Stimulated activated naive CD4-positive, alpha-beta T cell treated with Interleukin-2 at 50 U/mL for 16 hours (primary cell): Measurements from ENCODE around the gene TMEM255B.

Source experiments
- DNase-seq: peaks from one replicate; lab custom pipeline; 2025; lab: John Stamatoyannopoulos, UW

Gene TMEM255B

DNA sequence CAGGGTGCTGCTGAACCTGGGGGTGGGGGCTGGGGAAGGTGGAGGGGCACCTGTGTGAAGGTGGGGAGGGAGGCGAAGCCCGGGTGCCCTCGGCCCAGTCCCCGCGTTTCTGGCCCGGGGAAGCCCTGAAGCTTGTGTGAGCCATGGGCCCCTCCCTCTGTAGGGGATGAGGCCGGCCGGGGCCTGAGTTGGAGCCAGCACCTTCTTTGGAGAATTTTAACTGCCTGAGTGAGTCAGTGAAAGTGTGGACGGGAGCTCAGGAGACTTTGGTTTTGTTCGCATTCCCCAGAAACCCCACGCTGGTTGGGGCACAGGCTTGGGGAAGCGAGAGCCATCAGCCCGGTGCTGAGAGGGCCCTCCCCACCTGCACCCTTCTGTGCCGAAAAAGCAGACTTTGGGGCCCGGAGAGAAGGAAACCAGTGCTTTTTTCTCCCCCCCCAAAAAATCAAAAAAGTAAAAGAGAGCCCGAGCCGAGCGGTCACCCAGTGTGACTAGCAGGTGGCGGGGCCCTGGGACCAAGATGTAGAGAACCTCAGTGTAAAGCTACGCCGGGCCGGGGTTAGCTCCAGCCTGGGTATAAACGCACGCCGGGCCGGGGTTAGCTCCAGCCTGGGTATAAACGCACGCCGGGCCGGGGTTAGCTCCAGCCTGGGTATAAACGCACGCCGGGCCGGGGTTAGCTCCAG, 45.1 kb downstream of the TMEM255B start:
- no peak for DNase-seq

- no peak for DNase-seq
Observed at GRCh38 chr13:113804703-113805430, 45.8 kb downstream of the TMEM255B start.

GRCh38 chr13:113805431-113806103, 46.5 kb downstream of the TMEM255B start:
- DNase-seq = no peak

GRCh38 chr13:113806104-113806471, 47.1 kb downstream of the TMEM255B start:
- DNase-seq = no peak

GRCh38 chr13:113806526-113806925, 47.5 kb downstream of the TMEM255B start:
- DNase-seq = no peak

- DNase-seq = no peak
Observed at GRCh38 chr13:113808058-113808834, 49.2 kb downstream of the TMEM255B start.

DNA sequence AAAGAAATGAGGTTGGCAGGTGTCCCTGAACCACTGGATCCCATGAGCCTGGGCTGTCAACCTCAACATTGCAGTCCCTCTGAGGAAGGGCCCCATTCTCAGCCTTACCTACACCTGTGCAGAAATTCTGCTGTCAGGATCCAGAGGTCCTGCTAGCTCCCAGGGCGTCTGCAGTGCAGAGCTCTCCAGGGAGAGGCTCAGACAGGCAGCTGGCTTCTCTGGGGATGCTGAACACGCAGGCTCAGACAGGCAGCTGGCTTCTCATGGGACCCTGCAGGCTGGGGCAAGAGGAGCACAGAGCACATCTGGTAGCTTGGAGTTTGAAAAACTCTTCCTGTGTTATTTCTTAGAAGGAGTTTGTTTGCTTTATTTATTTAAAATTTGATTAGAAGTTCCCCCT, 50.9 kb downstream of the TMEM255B start:
- DNase-seq = no peak

- DNase-seq = no peak
Observed at GRCh38 chr13:113810640-113811039, 51.6 kb downstream of the TMEM255B start.

DNA sequence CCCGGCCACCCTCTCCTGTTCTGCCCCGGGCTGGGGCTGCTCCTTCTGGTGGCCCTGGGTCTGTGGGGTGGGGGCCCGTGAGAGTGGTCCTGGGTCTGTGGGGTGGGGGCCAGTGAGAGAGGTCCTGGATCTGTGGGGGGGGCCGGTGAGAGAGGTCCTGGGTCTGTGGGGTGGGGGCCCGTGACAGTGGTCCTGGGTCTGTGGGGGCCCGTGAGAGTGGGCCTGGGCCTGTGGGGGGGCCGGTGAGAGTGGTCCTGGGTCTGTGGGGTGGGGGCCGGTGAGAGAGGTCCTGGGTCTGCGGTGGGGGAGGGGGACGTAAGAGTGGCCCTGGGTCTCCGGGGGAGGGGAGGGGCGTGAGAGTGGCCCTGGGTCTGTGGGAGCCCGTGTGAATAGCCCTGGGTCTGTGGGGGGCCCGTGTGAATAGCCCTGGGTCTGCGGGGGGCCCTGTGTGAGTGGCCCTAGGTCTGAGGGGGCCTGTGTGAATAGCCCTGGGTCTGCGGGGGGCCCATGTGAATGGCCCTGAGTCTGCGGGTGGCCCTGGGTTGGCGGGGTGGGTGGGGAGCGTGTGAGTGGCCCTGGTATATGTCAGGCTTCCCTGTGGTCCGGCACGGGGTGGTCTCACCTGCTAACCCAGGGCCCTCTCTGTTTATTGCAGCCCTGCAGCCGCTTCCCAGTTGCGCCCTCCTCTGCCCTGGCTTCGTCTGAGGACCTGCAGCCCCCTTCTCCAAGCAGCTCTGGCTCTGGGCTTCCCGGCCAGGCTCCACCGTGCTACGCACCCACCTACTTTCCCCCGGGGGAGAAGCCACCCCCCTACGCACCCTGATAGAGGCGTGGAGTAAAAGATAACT, 52.3 kb downstream of the TMEM255B start:
- DNase-seq = no peak

GRCh38 chr13:113812178-113813040, 53.4 kb downstream of the TMEM255B start:
- no peak for DNase-seq

DNA sequence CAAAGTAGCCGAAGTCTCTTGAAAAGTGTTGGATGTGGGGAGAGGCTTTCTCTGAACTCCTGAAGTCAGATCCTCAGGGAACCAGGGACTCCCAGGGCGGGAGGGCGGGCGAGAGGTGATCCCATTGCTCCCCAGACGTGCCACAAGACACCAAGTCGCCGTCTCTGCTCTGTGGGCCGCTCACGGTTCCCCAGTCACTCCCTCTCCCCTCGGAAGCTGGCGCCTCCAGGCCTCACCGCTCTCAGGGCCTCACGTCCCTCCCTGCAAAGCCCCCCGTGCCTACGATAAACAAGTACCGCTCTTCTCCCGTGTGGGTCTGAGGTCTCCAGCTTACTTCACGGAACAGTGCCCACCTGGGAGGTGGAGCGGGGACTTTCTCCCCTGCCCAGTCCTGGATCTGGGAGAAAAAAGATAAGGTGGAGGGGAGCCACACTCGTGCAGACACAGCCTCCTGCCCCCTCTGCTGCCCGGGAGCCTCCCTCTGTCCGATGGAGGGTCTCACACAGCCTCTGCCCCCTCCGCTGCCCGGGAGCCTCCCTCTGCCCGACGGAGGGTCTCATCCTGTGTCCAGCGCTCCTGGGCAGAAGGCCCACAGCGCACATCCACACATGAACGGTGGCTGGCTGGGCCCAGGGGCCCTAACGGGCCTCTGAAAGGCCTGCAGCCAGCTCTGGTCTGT, 54.2 kb downstream of the TMEM255B start:
- DNase-seq = no peak

DNA sequence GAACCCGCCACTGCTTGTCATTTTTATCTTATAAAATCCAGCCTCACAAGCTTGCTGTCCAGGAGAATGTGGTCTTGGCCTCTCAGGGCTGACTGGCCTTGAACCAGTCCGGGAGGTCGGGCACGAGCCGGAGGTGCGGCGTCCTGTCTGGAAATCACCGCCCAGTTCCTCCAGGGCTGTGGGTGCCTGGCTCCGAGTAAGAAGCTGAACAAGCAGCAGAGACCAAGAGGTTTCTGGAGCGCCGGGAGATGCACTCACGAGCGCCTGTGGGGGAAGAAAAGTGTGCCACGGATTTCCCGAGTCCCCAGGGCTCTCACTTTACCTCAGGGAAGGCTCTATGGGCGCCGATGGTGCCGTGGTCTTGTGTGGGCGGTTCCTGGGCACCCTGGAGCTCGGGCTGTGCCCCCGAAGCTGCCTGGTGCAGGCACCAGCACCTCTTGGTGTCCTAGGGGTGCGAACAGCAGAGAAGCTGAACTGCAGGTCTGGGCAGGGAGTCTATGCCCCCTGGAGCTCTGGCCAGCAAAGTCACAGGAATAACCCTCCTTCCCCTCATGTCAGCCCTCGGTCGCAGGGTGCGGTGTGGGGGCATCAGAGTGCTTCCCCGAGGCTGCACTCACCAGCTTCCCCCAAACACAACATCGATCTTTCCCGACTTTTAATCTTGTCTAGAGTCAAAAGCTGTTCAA, 54.9 kb downstream of the TMEM255B start:
- no peak for DNase-seq

- no peak for DNase-seq
Observed at GRCh38 chr13:113814435-113814821, 55.4 kb downstream of the TMEM255B start.

DNA sequence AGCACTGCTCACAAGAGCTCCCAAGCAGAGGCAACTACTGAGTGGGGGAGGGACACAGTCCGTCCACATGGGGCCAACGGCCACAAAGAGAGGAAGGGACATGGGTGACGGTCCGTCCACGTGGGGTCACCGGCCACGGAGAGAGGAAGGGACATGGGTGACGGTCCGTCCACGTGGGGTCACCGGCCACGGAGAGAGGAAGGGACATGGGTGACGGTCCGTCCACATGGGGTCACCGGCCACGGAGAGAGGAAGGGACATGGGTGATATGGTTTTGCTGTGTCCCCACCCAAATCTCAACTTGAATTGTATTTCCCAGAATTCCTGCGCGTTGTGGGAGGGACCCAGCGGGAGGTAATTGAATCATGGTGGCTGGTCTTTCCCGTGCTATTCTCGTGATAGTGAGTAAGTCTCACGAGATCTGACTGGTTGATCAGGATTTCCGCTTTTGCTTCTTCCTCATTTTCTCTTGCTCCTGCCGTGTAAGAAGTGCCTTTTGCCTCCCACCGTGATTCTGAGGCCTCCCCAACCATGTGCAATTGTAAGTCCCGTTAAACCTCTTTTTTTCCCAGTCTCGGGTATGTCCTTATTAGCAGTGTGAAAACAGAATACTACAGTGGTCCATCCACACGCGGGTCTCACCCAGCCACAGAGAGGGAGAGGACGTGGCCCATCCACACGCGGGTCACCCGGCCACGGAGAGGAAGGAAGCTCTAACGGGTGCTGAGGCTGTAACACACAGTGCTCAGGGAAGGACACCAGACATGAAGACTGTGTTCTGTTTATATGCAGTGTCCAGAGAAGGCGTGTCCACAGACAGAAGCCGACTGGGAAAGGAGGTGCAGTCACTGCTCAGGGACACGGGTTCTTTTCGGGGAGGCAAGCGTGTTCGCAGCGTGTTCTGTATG, 56.4 kb downstream of the TMEM255B start:
- DNase-seq = no peak

DNA sequence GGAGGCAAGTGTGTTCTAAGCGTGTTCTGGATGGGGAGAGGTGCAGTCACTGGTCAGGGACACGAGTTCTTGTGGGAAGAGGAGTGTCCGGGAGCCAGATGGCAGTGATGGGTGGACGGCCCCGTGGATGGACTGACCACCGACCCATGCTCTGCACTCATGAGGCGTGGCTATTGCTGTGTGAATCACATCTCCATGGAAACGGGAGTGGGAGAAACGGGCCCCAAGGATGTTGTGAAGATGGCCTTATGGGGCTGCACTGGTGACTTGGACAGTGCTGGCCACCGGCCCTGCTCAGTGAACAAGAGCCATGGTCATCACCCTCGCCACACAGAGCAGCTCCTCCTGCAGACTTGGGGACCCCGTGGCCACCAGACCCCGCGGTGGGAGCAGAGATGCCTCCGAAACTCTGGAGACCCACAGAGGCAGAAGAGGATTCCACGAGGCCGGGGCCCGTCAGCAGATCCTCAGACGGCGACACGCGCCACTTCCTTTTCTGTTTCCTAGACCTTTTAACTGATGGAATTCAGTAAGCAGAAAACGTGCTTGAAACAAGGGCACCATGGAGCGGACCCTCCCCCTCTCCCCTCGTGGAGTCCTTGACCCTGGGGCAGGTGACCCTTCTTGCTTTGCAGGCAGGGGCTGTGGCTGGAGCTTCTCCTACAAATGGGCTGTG, 57.4 kb downstream of the TMEM255B start:
- DNase-seq = no peak

DNA sequence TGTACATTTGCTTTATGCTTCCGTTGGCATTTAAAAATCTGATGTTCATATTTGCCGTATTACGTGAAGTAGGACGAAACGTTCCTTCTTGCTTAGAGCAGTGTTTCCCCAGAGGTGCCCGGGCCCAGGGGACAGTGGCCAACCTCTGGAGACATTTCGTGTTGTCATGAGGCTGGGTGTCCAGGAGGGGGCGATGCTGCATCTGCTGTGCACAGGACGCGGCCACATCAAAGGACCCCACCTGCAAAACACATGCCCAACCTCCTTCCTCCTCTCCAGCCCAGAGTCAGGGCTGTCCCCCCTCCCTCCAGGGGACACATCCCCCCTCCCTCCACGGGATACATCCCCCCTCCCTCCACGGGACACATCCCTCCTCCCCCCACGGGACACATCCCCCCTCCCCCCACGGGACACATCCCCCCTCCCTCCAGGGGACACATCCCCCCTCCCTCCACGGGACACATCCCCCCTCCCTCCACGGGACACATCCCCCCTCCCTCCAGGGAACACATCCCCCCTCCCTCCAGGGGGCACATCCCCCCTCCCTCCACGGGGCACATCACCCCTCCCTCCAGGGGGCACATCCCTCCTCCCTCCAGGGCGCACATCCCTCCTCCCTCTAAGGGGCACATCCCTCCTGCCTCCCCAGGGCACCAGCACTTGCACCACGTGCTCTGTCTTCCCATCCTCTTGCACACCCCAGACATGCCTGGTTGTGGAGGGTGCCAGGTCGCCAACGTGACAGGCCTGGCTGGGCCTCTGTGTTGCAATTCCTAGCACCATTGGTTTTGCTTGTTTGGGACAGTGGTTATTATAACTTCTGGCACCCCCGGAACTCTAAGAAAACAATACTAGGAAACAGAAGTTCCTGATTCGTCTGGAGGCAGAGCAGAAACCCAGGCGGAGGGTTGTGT, 58.2 kb downstream of the TMEM255B start:
- peak; percentile 81 for DNase-seq
